Astrocyte of the spinal cord (primary cell): ENCODE measurements around the gene PGGT1B.

Source experiments
- DNase-seq: peaks from one replicate; pipeline ENCODE4 v3.0.0; 2011; ENCODE audit warnings: low read depth, low spot score
- H3K4me3 ChIP-seq: 2 replicates; pipeline ENCODE4 v1.5.1; 2011; ENCODE audit warnings: low read depth, mild to moderate bottlenecking, low read length, moderate library complexity
- CTCF ChIP-seq: IDR thresholded peaks from 2 replicates; pipeline ENCODE4 v1.5.1; 2012; ENCODE audit warnings: low read depth, mild to moderate bottlenecking, low read length, inconsistent platforms
- in situ Hi-C: cut with HindIII; loops from 2 replicates; pipeline ENCODE4 v1.10.0; 2017; ENCODE audit warnings: low sequenced_read_pairs

Gene PGGT1B

GRCh38 chr5:115243412-115243811 lies 19.3 kb downstream of the PGGT1B start:
- no peak overlapping the region for H3K4me3 ChIP-seq
- in situ Hi-C loops = no loop called here
- no peak for TF ChIP-seq CTCF
- DNase-seq = peak; percentile 45

- no peak for DNase-seq
- no peak for TF ChIP-seq CTCF
- no peak overlapping the region for H3K4me3 ChIP-seq
- in situ Hi-C loops = no loop called here
Measured at GRCh38 chr5:115241881-115242642, 20.6 kb downstream of the PGGT1B start.

- DNase-seq = no peak
- H3K4me3 ChIP-seq = no peak overlapping the region
- TF ChIP-seq CTCF = no peak
- in situ Hi-C loops = no loop called here
Measured at GRCh38 chr5:115237066-115237465, 25.6 kb downstream of the PGGT1B start.

GRCh38 chr5:115236599-115236998 lies 26.1 kb downstream of the PGGT1B start:
- DNase-seq = no peak
- no peak for TF ChIP-seq CTCF
- H3K4me3 ChIP-seq = no peak overlapping the region
- in situ Hi-C loops = no loop called here

- TF ChIP-seq CTCF = no peak
- in situ Hi-C loops = no loop called here
- H3K4me3 ChIP-seq = no peak overlapping the region
- DNase-seq = no peak
Measured at GRCh38 chr5:115231598-115231997, 31.1 kb downstream of the PGGT1B start.

GRCh38 chr5:115229606-115230005 lies 33.1 kb downstream of the PGGT1B start:
- no peak for TF ChIP-seq CTCF
- in situ Hi-C loops = no loop called here
- no peak for DNase-seq
- no peak overlapping the region for H3K4me3 ChIP-seq
